ENCODE measurements around the gene ERCC6L2.

Gene ERCC6L2

GRCh38 chr9:95864852-95865580, 10.5 kb upstream of the ERCC6L2 start:
- in situ Hi-C loops (cut with HindIII; ENCODE audit: low sequenced_read_pairs): no loop called here

GRCh38 chr9:95870352-95870751, 5.1 kb upstream of the ERCC6L2 start:
- in situ Hi-C loops (cut with HindIII; ENCODE audit: low sequenced_read_pairs): no loop called here

GRCh38 chr9:95870906-95871305, 4.6 kb upstream of the ERCC6L2 start:
- in situ Hi-C loops (cut with HindIII; ENCODE audit: low sequenced_read_pairs): no loop called here

- in situ Hi-C loops (cut with HindIII; ENCODE audit: low sequenced_read_pairs): no loop called here
These were observed 1.0 kb upstream of the ERCC6L2 start for GRCh38 chr9:95874303-95874988.

- in situ Hi-C loops (cut with HindIII; ENCODE audit: low sequenced_read_pairs): no loop called here
These were observed 544 bp upstream of the ERCC6L2 start for GRCh38 chr9:95874989-95875304.

GRCh38 chr9:95876138-95876444, 600 bp downstream of the ERCC6L2 start:
- in situ Hi-C loops (cut with HindIII; ENCODE audit: low sequenced_read_pairs): no loop called here

- in situ Hi-C loops (cut with HindIII; ENCODE audit: low sequenced_read_pairs): no loop called here
These were observed 1.1 kb downstream of the ERCC6L2 start for GRCh38 chr9:95876595-95876994.

- in situ Hi-C loops (cut with HindIII; ENCODE audit: low sequenced_read_pairs): no loop called here
These were observed 2.5 kb downstream of the ERCC6L2 start for GRCh38 chr9:95877984-95878383.

GRCh38 chr9:95879591-95879990, 4.1 kb downstream of the ERCC6L2 start:
- in situ Hi-C loops (cut with HindIII; ENCODE audit: low sequenced_read_pairs): no loop called here

- in situ Hi-C loops (cut with HindIII; ENCODE audit: low sequenced_read_pairs): no loop called here
These were observed 4.7 kb downstream of the ERCC6L2 start for GRCh38 chr9:95880021-95880690.

- in situ Hi-C loops (cut with HindIII; ENCODE audit: low sequenced_read_pairs): no loop called here
These were observed 12.5 kb downstream of the ERCC6L2 start for GRCh38 chr9:95887926-95888497.

- in situ Hi-C loops (cut with HindIII; ENCODE audit: low sequenced_read_pairs): no loop called here
These were observed 15.1 kb downstream of the ERCC6L2 start for GRCh38 chr9:95890594-95890993.

GRCh38 chr9:95891067-95891671, 15.7 kb downstream of the ERCC6L2 start:
- in situ Hi-C loops (cut with HindIII; ENCODE audit: low sequenced_read_pairs): no loop called here

- in situ Hi-C loops (cut with HindIII; ENCODE audit: low sequenced_read_pairs): no loop called here
These were observed 17.2 kb downstream of the ERCC6L2 start for GRCh38 chr9:95892690-95893089.

- in situ Hi-C loops (cut with HindIII; ENCODE audit: low sequenced_read_pairs): no loop called here
These were observed 21.1 kb downstream of the ERCC6L2 start for GRCh38 chr9:95896580-95896979.

GRCh38 chr9:95901506-95901905, 26.0 kb downstream of the ERCC6L2 start:
- in situ Hi-C loops (cut with HindIII; ENCODE audit: low sequenced_read_pairs): no loop called here

GRCh38 chr9:95903398-95903797, 27.9 kb downstream of the ERCC6L2 start:
- in situ Hi-C loops (cut with HindIII; ENCODE audit: low sequenced_read_pairs): no loop called here

GRCh38 chr9:95907794-95908193, 32.3 kb downstream of the ERCC6L2 start:
- in situ Hi-C loops (cut with HindIII; ENCODE audit: low sequenced_read_pairs): no loop called here

- in situ Hi-C loops (cut with HindIII; ENCODE audit: low sequenced_read_pairs): no loop called here
These were observed 34.7 kb downstream of the ERCC6L2 start for GRCh38 chr9:95910023-95910707.

GRCh38 chr9:95910770-95911340, 35.4 kb downstream of the ERCC6L2 start:
- in situ Hi-C loops (cut with HindIII; ENCODE audit: low sequenced_read_pairs): no loop called here

- in situ Hi-C loops (cut with HindIII; ENCODE audit: low sequenced_read_pairs): no loop called here
These were observed 37.3 kb downstream of the ERCC6L2 start for GRCh38 chr9:95912773-95913172.

All from DLD1 (cell line).